Cortex of kidney (tissue), 1 donor: ENCODE results near the gene NKX2-8.

Experiments used
- DNase-seq: peaks from one replicate; lab custom pipeline; 2025; lab: John Stamatoyannopoulos, UW

NKX2-8 gene

DNA sequence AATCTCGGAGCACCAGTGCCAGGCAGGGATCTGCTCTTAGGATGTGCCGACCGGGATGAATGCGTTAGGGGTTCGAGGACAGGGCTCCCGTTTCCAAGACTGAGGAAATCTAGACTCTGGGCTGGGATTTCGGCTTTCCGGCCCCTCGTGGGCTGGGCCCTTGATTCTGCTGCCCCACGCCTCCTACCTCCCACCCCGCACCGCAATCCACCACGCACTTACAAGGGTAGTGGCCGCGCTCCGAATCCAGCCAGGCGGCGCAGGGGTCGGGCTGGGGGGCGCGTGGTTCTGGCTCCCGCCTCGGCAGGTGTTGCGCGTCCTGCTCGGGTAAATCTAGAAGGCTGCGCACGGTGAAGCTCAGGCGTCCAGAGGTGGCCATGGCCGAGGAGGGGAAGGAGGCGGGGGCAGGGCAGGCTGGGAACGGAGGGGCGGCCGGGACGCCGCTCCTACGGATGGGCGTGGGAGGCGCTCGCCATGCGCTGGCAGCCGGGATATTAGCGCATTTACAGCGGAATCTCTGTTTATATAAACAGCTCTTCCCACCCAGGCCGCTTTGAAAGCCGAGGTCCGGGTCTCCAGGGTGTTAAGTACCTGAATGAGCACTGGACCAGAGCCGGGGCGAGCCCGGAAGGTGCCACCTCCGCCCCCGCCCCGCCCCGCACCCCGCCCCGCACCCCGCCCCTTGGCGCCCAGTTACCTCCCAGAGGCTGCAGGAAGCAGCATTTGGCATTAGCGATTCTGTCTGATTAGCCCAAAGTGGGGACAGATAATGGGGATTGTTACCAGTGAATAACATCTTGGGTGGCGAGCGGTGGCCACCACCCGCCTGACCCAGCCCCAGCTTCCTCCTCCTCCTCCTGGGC is at the start of gene NKX2-8:
TSS of gene NKX2-8 (minus strand) at position 604 of the 863 bp plus-strand sequence. CDS start at position 379, 225 bp downstream.
- no peak for DNase-seq

DNA sequence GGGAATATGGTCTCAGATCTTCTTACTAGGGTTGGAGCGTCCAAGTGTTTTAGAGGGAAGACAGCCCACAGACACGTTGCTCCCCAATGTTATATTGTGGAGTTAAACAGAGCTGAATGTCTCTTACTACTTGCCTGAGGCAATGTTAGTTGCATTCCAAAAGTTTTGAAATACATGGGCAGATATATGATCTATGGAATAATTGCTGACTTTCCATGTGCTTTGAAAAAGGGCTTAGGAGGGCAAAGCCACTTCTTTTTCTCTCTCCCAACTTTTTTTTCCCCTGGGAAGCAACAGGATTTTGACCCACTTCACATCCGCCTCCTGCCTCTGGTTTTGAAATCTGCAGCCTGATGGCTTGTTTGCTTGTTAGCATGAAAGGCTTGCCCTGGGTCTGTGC is 45.6 kb upstream of the NKX2-8 start:
- DNase-seq: no peak

DNA sequence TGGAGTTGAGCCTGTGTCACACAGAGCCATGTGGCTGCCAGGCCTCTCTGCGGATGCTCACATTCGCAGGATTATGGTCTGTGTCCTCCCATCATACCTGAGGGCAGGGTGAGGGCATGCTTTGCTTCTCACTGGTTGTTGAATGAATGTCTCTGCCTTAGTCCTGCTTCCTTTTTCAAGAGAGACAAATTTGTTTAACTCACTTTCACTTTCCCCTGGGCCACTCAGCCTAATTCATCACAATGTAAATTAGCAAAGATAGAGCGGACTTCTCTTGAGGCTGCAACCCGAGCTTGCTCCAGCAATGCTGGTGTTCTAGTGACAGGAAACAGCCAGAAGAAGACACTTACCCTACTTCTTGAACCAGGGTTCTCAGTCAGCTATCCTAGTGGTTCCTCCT is 43.7 kb upstream of the NKX2-8 start:
- DNase-seq: no peak

DNA sequence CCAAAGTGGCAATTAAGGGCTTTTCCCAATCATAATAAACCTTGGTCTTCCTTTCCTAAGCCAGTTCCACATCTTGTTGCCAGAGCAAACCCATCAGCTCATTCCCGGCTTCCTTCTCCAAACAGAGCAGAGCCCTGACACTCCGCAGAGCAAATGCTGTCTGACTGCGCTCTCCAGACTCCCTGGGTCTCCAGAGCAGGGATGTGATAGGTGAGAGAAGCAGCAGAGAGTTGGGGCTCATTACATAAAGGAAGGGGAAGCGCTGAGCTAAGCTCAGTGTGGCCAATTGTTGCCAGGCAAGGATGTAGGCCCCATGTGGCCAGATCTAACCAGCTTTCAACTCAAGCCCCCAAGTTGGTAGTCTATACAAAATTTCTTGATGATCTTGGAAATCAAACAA is 43.0 kb upstream of the NKX2-8 start:
- DNase-seq: no peak

DNA sequence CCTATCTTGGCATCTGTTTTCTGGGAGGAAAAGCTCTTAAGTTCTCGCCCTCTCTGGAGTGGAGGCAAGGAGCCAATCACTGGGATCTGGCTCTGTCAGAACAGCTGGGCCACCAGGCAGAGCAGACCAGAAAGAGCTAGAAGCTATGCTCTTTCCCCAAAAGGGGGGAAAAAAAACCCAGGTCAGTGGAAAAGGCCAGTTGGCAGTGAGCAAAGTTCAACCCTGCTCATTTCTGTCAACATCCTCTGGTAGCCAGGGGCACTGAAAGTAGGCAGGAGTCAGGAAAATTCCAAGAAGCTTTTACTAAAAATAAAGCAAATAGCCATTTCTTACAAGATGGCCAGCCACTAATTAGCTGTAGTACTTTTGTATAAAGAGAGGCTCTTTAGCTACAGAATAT is 42.6 kb upstream of the NKX2-8 start:
- DNase-seq: no peak

DNA sequence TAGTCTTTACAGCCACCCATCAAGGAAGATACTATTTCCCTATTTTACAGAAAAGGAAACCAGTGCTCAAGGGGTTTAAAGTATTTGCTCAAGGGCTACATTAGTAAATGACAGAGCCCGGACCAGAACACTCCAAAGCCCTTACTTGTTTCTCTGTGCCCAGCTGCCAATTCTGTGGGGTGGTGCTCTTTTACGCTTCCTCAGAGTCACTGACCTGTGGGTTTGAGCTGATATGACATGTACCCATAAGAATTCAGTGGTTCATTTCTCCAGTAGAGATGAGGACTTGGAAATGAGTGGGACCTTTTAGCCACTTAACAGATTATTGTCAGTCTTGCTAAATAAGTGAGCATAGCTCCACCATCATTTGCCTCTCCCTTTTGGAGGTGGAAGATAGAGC is 37.4 kb upstream of the NKX2-8 start:
- no peak for DNase-seq

DNA sequence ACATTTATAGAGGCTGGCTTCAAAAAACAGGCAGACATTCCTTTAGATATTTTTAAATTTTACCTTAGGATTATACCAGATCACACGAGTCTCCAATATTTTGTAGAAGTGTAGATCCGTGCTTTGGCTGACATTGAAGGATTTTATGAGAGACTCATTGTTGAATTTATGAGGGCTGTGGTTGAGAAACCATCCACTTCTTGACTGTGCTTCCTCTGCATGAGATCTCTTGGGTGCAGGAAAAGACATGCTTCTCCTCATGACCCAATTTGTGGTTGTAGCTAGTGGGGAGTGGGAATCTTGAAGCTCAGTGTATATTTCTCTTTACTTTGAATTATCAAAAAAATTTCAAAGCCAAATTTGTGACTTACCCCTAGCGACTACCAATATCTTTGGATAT is 36.7 kb upstream of the NKX2-8 start:
- no peak for DNase-seq

DNA sequence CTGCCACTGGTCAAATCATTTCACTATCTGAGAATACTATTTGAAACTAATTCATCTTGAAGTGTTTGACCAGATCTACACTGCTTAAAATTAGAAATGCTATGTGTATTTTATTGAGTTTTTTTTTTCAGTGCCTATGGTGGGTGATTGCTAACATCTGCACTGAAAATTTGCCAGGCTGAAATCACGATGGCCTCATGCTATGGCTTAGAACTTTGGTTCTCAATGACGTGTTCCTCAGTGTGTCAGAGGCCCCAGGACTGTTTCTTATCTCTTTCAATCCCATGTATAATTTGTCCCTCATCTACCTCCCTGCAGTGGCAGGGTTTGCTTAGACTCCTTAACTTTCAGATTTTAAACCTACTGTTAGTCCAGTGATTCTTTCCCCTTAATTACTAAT is 36.2 kb upstream of the NKX2-8 start:
- DNase-seq: no peak

DNA sequence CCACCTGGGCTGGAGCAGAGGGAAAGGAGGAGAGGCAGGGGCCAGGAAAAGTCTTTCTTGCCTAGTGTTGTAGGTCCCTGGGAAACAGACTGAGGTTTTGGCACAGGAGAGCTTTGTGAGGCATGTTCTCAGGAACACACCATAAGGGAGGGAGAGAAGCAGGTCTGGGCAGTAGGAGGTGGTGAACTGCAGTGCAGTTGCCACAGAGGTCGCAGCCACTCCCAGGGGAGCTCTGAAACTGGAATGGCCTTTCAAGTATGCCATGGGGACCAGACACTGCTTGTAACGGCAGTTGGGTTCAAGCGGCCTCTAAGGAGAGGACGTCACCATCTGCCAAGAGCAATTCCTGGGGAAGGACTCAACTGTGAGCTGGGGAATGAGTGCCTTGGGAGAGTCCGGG is 35.4 kb upstream of the NKX2-8 start:
- no peak for DNase-seq

DNA sequence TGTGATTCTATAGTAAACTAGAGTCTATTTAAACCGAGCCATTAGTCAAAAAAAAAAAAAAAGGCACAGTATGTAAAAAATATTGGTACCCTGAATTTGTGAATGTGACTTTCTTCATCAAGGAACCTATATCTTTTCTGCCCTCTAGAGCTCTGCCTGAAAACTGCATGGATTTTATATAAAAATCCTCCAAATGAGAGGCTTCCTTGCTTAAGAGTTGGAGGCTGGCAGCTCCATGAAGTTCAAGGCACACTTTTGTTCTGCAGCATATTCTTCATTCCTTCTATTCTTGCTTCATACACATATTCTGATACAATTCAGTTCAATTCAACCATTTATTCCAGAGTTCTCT is 23.1 kb upstream of the NKX2-8 start:
- no peak for DNase-seq

DNA sequence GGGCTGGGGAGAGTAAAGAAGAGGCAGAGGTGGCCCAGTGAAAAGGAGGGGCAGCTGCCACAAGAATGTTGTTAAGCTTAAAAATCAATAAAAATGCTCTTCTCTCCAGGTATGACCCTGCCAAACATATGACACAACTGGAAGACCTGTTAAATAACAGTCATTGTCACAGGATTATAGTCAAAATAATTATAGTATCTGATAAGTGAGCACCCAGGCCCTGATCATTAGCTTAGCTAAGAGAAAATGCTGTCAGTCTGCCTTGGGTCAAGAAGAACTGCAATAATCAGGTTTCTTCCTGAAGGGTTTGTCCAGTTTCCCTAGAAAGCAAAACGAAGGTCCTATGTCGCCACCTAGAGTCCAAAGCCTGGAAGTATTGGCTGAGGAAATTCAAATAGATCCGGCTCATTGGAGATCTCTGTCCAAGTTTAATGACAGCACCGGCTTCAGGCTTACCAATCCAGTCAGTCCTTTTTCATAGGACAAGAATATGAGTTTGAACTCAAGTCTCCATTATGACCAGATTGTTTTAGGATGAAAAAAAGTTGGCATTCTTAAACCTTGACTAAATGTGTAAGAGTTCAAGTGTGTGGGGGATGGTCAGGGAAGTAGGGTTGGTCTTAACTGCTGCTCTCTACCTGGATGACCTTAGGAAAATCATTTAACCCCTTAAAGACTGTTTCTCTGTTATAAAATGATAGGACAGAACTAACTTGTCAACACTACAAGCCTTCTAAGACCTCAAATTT is 22.5 kb upstream of the NKX2-8 start:
- no peak for DNase-seq

DNA sequence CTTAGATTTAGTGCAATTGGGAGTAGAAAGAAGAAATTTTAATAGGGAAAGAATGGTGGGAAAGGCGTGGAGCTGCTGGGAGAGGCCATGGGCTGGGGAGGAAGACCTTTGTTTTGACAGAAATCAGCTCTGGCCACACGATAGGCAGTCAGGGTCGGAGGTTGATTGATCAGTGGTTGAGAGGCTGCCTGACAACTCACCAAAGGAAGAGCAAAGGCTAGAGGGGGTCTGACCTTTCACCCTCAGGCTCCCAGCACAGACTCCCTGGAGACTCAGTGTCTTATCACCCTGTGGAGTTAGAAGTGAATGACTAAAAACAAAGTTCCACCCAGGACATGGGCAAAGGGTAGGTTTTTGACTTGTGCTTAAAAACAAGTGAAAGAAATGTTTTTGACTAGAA is 18.0 kb upstream of the NKX2-8 start:
- no peak for DNase-seq

DNA sequence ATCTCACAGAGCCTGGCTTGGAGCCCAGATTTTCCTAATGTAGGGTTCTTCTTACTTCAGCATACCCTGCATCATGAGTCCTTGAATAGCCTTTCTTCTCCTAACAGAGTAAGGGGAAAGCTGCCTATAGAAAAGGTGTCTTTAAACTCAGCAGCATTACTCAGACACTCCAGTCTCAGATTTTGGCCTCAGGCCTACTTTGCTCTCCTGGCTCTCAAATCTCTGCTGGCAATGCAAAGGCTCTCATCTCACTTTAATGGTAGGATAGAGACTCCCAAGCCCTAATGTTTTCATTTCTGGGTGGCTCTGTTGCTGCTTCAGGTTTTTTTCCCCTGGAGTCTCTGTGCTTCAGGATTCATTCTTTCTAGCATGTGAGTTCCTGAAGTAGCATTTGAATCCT is 9.1 kb upstream of the NKX2-8 start:
- no peak for DNase-seq

DNA sequence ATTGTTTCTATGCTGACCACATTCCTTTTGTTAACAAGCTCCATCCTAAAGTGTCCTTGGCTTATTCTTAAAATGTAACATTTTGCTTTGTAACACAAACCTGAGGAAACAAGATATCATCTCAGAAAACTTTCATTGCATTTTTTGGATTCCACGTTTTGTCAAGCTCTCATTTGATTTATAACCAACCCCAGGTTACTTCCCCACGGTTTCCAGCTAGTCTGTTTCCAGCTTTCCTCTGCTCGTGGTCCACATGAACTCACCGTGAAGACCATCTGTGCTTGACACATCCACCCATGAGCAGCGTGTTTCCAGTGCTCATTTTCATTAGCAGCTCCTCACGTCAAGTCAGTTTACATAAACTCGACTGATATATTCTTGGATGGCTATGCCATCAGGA is 6.4 kb upstream of the NKX2-8 start:
- DNase-seq: no peak

DNA sequence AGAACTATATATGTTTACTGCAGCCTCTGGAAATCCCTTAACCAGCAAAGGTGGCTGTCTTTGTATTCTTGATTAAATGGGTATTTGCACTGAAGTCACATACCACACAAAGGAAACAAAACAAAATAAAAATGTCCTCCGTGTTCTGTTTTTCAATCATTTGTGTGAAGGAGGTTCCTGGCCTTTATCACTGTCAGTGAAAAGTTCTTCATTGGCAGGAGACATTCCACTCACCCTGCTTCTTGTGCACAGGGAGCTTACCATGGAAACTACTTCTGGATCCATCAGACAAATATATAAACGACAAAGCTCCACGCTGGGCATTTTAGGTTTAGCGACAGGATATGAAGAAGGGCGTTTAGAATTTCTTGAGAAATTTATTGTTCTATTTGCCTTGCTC is 5.7 kb upstream of the NKX2-8 start:
- no peak for DNase-seq

DNA sequence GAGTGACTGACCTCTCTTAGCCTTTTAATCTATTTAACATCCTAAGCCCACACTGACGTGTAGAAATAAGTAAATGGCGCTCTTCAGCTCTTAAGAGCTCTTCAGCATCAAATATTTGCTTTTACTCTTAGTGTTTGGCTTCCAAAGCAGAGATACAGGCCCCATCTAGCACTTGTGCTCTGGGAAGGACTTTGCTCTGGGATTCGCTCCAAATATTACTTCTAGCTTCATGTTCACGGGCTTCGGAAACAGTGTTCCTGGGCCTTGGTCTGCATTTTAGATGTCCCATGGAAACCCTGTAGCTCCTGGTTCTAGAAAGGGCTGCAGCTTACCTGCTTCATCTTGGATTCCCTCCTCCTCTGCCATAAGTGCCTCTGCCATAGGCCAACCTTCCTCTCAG is 2.7 kb upstream of the NKX2-8 start:
- DNase-seq: no peak

DNA sequence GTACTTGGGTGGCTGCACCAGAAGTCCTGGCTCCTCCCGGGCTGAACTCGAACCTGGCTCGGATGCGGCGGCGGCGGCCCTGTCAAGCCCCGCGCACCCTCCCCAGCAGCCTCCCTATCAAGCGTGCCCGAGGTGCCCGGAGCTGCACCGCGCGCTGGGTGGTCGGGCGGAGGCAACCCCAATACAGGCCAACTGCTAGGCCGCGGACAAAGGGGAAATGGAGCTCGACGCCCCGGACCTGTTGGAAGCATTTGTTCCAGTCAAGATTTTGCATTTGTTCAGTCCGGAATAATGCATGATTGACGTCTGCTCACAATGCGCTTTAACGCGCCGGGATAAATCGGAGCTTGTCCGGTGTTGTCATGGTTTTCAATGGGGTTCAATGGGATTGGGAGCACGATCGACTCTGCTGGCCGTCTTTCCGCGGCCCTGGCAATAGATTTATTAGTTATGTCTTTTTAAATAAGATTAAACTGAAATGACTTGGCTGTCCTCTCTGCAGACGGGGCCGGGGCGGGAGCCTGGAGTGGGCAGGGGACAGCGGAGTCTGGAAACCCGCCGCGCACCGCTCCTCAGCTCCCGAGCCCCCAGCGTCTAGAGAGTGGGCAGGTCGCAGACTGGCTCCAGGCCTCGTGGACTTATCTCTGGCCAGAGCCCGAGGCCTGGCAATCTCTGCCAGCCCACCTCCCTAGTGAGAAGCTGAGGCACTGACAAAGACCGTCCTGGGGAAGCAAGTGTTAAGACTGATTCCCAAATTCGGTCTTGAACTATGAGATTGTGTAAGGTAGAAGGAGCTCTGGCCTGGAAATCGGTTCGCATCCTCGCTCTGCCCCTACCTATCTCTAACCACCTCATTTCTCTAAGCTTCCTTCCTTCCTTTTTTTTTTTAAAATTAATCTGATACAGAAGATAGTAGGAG is 1.7 kb upstream of the NKX2-8 start:
- DNase-seq: no peak

DNA sequence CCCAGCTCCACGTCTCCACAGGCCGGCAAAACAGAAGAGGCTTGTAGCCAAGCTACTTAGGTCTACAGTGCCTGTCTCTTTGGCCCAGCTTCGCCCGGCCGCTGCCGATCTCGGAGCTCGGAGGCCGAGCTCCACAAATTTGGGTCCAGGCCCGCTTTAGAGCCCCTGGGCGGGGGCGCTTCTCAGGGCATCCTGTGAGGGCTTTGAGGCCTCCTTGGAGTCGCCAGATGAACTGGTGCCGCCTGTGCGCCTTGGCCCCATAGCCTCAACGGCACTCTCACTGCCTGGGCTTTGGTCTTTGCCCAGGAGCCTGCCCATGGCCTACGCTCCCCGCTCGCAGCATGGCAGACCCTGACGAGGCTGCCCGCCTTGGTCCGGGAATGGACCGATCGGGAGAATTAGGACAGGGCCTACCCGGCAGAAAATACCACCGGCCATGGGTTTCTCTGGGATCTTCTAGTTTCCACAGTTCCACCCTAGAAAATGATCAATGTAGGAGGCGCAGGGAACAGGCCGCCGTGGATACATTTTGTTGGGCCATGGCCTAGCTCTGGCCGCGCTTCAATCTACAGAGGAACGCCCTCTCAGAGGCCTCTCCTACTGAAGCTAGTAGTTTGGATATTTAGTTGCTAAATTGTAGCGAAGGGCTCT is 953 bp upstream of the NKX2-8 start:
- DNase-seq: no peak

DNA sequence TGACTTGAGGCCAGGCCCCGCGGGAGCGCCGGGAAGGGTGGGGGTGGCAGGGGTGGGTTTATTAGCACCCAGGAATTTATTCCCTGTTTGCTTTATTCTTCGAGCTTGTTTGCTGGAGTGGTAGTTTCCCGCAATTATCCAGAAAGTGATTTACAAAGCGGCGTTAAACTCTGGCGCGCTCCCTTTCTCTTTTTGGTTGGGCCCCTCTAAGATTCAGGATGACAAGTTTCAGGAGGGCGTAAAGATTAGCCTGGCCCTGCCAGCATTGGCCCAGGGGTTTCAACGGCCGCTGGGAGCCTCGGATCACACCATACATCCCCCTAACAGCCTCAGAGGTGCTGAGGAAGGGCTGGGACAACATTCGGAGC is 444 bp upstream of the NKX2-8 start:
- DNase-seq: no peak

DNA sequence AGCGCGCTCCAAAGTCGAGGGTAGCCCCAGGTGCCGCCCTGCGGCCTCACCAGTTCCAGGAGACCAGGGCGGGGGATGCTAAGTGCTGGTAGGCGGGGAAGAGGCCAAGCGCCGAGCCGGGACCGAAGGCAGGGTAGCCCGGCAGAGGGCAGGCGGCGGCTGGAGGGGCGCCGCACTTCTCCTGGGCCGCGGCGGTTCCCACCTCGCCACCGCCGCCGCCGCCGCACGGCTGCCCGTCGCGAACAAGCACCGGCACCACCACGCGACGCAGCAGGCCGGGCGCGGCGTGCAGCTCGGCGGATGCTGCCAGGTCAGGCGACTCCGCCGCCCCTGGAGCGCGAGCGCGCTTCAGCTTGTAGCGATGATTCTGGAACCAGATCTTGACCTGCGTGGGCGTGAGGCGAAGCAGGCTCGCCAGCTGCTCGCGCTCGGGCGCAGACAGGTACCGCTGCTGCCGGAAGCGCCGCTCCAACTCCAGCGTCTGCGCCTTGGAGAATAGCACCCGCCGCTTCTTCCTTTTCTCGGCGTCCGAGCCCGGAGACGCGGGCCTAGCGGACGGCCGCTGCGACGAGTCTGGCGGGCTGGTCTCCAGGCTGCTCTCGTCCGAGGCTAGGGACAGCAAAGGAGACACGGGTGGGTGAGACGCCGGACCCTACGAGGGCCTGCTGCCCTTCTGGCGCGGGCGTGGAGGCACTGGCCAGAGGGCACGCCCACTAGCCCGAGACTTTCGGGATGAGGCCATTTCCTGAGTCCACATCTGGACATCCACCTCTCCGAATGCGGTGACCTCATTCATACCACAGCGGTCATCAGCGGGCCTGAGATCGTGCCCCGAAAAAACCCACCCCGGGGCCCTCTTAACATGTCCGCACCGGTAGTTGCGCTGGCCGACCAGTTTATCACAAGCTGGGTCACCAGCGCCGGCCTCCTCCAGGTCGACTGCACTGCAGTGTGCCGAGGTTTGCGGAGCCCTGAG is 1.3 kb downstream of the NKX2-8 start:
- DNase-seq: no peak
